ENCODE data around the gene ARL13B.

ARL13B gene

DNA sequence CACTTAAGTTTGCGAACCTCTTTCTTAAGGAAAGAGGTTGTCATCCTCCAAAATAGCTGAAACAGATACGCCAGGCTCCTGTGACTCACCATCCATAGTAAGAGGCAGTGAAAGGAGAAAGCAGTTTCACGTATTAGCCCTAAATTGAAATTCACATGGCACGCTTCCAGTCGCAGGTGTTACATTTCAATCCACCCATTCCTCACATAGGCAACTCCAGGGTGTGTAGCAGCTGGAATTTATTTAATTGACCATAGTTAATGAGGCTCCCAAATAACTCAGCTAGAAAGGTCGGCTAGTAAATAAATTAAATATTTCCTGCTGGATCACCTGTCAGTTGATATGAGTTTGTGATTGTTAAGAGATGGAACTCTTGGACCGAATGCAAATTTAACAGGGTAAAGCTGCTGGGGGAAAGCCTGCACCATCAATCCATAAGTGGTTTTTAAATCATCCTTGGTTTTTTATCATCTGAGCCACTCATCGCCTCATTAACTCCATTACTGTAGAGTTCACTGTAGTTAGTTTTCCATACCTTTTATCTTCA is 102.5 kb downstream of the ARL13B start:
- no peak for DNase-seq
- TF ChIP-seq POLR2A (IDR thresholded peaks at IDR 0.05; ENCODE audit: low read length) (no peak), GATA1 (IDR thresholded peaks at IDR 0.05; ENCODE audit: low read depth, low read length) (no peak)

DNA sequence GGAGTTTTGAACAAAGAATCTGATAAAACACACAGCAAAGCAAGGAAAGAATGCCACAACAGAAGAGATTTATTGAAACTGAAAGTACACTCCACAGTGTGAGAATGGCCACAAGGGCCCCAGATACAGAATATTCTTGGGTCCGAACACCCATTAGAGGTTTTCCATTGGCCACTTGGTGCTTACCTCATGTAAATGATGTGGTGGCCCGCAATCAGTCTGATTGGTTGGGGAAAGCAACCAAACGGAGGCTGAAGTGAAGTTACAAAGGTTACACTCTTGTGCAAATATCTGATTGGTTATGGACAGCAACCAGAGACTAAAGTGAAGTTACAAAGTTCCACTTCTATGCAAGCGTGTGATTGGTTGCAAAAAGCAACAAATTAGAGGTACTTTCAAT is 103.3 kb downstream of the ARL13B start:
- TF ChIP-seq GATA1 (IDR thresholded peaks at IDR 0.05; ENCODE audit: low read depth, low read length) (no peak), POLR2A (IDR thresholded peaks at IDR 0.05; ENCODE audit: low read length) (no peak)
- no peak for DNase-seq

GRCh38 chr3:94089126-94089525 is 109.2 kb downstream of the ARL13B start:
- TF ChIP-seq POLR2A (IDR thresholded peaks at IDR 0.05; ENCODE audit: low read length) (no peak), GATA1 (IDR thresholded peaks at IDR 0.05; ENCODE audit: low read depth, low read length) (no peak)

GRCh38 chr3:94092086-94092485 is 112.1 kb downstream of the ARL13B start:
- DNase-seq, result no peak

More at GRCh38 chr3:94089126-94089525, 109.2 kb downstream of the ARL13B start:
- no peak for DNase-seq

DNA sequence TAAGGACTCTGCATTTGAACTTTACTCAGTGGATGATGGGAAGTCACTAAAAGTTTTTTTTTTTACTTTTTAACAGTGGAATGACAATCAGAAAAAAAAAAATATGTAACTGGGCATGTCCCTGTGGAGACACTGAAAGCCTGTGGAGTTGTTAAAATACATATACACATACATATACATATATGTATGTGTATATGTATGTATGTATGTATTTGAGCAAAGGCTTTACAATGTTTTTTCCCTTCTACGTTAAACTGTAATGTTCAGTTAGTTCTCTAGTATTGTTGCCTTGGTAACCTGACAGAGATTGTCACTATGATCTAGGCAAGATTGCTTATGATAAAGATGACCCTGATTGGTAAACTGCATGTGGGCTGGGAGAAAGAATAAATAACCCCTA is 113.2 kb downstream of the ARL13B start:
- no peak for DNase-seq
- no peak for TF ChIP-seq POLR2A (IDR thresholded peaks at IDR 0.05; ENCODE audit: low read length)
- no peak for TF ChIP-seq GATA1 (IDR thresholded peaks at IDR 0.05; ENCODE audit: low read depth, low read length)

More at GRCh38 chr3:94092086-94092485, 112.1 kb downstream of the ARL13B start:
- no peak for TF ChIP-seq POLR2A (IDR thresholded peaks at IDR 0.05; ENCODE audit: low read length)
- no peak for TF ChIP-seq GATA1 (IDR thresholded peaks at IDR 0.05; ENCODE audit: low read depth, low read length)

GRCh38 chr3:94095111-94095510 is 115.2 kb downstream of the ARL13B start:
- no peak for TF ChIP-seq POLR2A (IDR thresholded peaks at IDR 0.05; ENCODE audit: low read length)
- TF ChIP-seq GATA1 (IDR thresholded peaks at IDR 0.05; ENCODE audit: low read depth, low read length), result no peak
- DNase-seq, result no peak

GRCh38 chr3:94098452-94098851 is 118.5 kb downstream of the ARL13B start:
- TF ChIP-seq POLR2A (IDR thresholded peaks at IDR 0.05; ENCODE audit: low read length), result no peak
- no peak for TF ChIP-seq GATA1 (IDR thresholded peaks at IDR 0.05; ENCODE audit: low read depth, low read length)
- peak in 1 of 2 experiments; percentile 10 for DNase-seq

DNA sequence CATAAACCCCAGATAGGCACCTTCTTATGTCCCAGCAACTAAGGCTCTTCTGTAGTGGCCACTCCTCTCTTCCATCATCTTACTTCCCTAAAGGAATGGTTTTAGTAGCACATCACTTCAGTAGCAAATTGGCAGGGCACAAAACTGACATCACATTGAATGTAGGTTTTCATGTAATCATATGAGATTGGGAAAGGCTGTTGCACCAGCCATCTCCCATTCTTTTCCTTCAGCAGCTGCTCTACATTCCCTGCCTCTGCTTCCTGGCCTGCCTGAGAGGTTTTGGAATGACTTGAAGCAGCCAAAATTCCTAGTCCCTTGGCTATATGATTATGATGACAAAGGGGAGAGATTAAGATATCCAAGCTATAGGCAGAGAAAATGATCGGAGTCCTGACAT is 119.4 kb downstream of the ARL13B start:
- no peak for TF ChIP-seq GATA1 (IDR thresholded peaks at IDR 0.05; ENCODE audit: low read depth, low read length)
- TF ChIP-seq POLR2A (IDR thresholded peaks at IDR 0.05; ENCODE audit: low read length), result no peak
- peak in 1 of 2 experiments; percentile 17 for DNase-seq

- TF ChIP-seq GATA1 (IDR thresholded peaks at IDR 0.05; ENCODE audit: low read depth, low read length), result no peak
- DNase-seq, result peak; percentile 11 to 20
Measured at GRCh38 chr3:94101860-94102259, 121.9 kb downstream of the ARL13B start.
